SK-N-SH treated with all-trans-retinoic acid at 6 μM for 48 hours (cell line): ENCODE data around the gene PCMTD2.

Source experiments
- ARNTL ChIP-seq: fragments of 450-650 bp; formaldehyde crosslinking; IDR thresholded peaks from 2 replicates; pipeline ENCODE4 v1.5.0; 2020; ENCODE audit warnings: low read depth, mild to moderate bottlenecking, moderate library complexity, borderline replicate concordance
- SNAI2 ChIP-seq: fragments of 250-450 bp; sonication (Bioruptor Pico); IDR thresholded peaks from 2 replicates; pipeline ENCODE4 v1.5.0; 2020; ENCODE audit warnings: mild to moderate bottlenecking, moderate library complexity
- ZC3H10 ChIP-seq: fragments of 250-450 bp; sonication (Bioruptor Pico); IDR thresholded peaks from 2 replicates; pipeline ENCODE4 v1.5.1; 2021; ENCODE audit warnings: mild to moderate bottlenecking, moderate library complexity
- ZFP3 ChIP-seq: fragments of 250-450 bp; sonication (Bioruptor Pico); IDR thresholded peaks from 2 replicates; pipeline ENCODE4 v1.5.0; 2020; ENCODE audit warnings: mild to moderate bottlenecking, moderate library complexity
- TF ChIP-seq, protein P1 (sequence below): fragments of 250-450 bp; sonication (Bioruptor Pico); IDR thresholded peaks from 2 replicates; pipeline ENCODE4 v1.5.1; 2020; ENCODE audit warnings: low read depth, mild to moderate bottlenecking, moderate library complexity

DNA sequence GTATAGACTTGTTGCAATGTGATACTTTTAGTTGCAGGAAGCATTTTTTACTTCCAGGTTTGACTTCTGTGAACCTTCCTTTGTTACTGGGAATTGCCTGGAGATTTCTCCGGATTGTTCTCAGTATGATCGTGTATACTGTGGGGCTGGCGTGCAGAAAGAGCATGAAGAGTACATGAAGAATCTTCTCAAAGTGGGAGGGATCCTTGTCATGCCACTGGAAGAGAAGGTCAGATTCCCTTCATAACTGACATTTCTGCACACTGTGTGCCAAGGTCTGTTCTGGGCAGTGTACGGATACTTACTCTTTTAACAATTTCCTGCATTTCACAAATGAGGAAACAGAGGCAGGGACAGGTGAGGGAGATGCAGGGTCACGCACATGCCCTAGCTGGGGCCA lies 9.7 kb downstream of the PCMTD2 start:
- TF ChIP-seq ARNTL (CRISPR knock-in tag), result no peak
- no peak for TF ChIP-seq ZFP3
- TF ChIP-seq, protein P1, sequence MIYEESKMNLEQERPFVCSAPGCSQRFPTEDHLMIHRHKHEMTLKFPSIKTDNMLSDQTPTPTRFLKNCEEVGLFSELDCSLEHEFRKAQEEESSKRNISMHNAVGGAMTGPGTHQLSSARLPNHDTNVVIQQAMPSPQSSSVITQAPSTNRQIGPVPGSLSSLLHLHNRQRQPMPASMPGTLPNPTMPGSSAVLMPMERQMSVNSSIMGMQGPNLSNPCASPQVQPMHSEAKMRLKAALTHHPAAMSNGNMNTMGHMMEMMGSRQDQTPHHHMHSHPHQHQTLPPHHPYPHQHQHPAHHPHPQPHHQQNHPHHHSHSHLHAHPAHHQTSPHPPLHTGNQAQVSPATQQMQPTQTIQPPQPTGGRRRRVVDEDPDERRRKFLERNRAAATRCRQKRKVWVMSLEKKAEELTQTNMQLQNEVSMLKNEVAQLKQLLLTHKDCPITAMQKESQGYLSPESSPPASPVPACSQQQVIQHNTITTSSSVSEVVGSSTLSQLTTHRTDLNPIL (CRISPR knock-in tag), result no peak
- no peak for TF ChIP-seq SNAI2 (CRISPR knock-in tag)
- no peak for TF ChIP-seq ZC3H10 (CRISPR knock-in tag)
